Uterus (tissue), 2 donors: ENCODE measurements around the gene CDC123.

Experiments
- POLR2A ChIP-seq, 2 donors: fragments of 450-650 bp; IDR thresholded peaks; one replicate each; pipeline ENCODE4 v1.6.1; 2016; ENCODE audit warnings: antibody characterized with exemption in 2 of 2, mild to moderate bottlenecking in 1 of 2, moderate library complexity in 1 of 2
- TF ChIP-seq, protein P1 (sequence below), 4 experiments: fragments of 200-600 bp in 2 of 4; fragments of 450-650 bp in 2 of 4; sonication (generic) in 2 of 4; IDR thresholded peaks; one replicate each; pipeline ENCODE4 v1.5.1; 2016 to 2019; ENCODE audit warnings: antibody characterized with exemption in 4 of 4, mild to moderate bottlenecking in 2 of 4, moderate library complexity in 1 of 4

GRCh38 chr10:12287772-12288171 lies 91.8 kb downstream of the CDC123 start:
- TF ChIP-seq, protein P1, sequence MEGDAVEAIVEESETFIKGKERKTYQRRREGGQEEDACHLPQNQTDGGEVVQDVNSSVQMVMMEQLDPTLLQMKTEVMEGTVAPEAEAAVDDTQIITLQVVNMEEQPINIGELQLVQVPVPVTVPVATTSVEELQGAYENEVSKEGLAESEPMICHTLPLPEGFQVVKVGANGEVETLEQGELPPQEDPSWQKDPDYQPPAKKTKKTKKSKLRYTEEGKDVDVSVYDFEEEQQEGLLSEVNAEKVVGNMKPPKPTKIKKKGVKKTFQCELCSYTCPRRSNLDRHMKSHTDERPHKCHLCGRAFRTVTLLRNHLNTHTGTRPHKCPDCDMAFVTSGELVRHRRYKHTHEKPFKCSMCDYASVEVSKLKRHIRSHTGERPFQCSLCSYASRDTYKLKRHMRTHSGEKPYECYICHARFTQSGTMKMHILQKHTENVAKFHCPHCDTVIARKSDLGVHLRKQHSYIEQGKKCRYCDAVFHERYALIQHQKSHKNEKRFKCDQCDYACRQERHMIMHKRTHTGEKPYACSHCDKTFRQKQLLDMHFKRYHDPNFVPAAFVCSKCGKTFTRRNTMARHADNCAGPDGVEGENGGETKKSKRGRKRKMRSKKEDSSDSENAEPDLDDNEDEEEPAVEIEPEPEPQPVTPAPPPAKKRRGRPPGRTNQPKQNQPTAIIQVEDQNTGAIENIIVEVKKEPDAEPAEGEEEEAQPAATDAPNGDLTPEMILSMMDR (IDR thresholded peaks at IDR 0.05), result no peak
- no peak for TF ChIP-seq POLR2A (IDR thresholded peaks at IDR 0.05)
